Spleen (tissue), 11 donors: ENCODE results near the gene SBNO1. TPM values are rescaled to one million over a fixed set of nuclear protein-coding genes. Genes with fewer than 3 reads are reported as not detected.
"Not testable (repeated sequence)": the region's sequence is repeated elsewhere in the genome, so short reads cannot be mapped to it uniquely, and the experiment has no call there.

Experiments used
- DNase-seq: peaks from one replicate; pipeline ENCODE4 v3.0.0-alpha.2; 2020
- H3K27ac ChIP-seq, 8 donors: fragments of 200-600 bp; sonication (generic) in 7 of 8; 1 replicate in 4 of 8; 2 replicates in 4 of 8; pipeline versions ENCODE4 v1.5.0 to v1.8.0; 2016 to 2021; ENCODE audit warnings: inconsistent platforms in 4 of 8, mild to moderate bottlenecking in 4 of 8, moderate library complexity in 1 of 8
- H3K27me3 ChIP-seq, 7 donors: fragments of 200-600 bp; sonication (generic) in 6 of 7; replicated peaks in 1 of 7; 1 replicate in 4 of 7; 2 replicates in 3 of 7; pipeline versions ENCODE4 v1.5.0 to v1.8.0; 2016 to 2021; ENCODE audit warnings: inconsistent platforms in 3 of 7, mild to moderate bottlenecking in 1 of 7
- H3K36me3 ChIP-seq, 6 donors: fragments of 200-600 bp; sonication (generic) in 5 of 6; 1 replicate in 4 of 6; 2 replicates in 2 of 6; pipeline versions ENCODE4 v1.5.0 to v1.8.0; 2016 to 2021; ENCODE audit warnings: inconsistent platforms in 2 of 6
- H3K4me1 ChIP-seq, 6 donors: fragments of 200-600 bp; sonication (generic) in 5 of 6; 1 replicate in 3 of 6; 2 replicates in 3 of 6; pipeline versions ENCODE4 v1.5.0 to v1.8.0; 2016 to 2021; ENCODE audit warnings: inconsistent platforms in 3 of 6
- H3K4me3 ChIP-seq, 8 donors: fragments of 200-600 bp; sonication (generic) in 7 of 8; 1 replicate in 4 of 8; 2 replicates in 4 of 8; pipeline versions ENCODE4 v1.5.0 to v1.8.0; 2016 to 2021; ENCODE audit warnings: inconsistent platforms in 4 of 8, mild to moderate bottlenecking in 4 of 8, moderate library complexity in 2 of 8
- H3K9me3 ChIP-seq, 8 donors: fragments of 200-600 bp; sonication (generic) in 7 of 8; 1 replicate in 4 of 8; 2 replicates in 4 of 8; pipeline versions ENCODE4 v1.5.0 to v1.8.0; 2016 to 2021; ENCODE audit warnings: inconsistent platforms in 4 of 8
- CTCF ChIP-seq, 11 experiments: fragments of 200-600 bp in 7 of 11; fragments of 450-650 bp in 4 of 11; sonication (generic) in 4 of 11; IDR thresholded peaks in 8 of 11; conservative IDR thresholded peaks in 3 of 11; 1 replicate in 7 of 11; 2 replicates in 4 of 11; pipeline versions ENCODE4 v1.4.0 to v1.8.0; 2016 to 2021; ENCODE audit warnings: antibody characterized with exemption in 11 of 11, inconsistent platforms in 4 of 11, mild to moderate bottlenecking in 1 of 11
- POLR2A ChIP-seq, 3 donors: fragments of 450-650 bp; IDR thresholded peaks; one replicate each; pipeline ENCODE4 v1.5.1; 2017; ENCODE audit warnings: antibody characterized with exemption in 3 of 3, mild to moderate bottlenecking in 1 of 3
- POLR2AphosphoS5 ChIP-seq, 3 donors: sonication (generic); formaldehyde crosslinking; IDR thresholded peaks; one replicate each; pipeline ENCODE4 v1.5.1; 2017; ENCODE audit warnings: antibody characterized with exemption in 3 of 3
- WGBS, 5 donors: extraction: QIAGEN DNeasy Blood & Tissue Kit in 3 of 5; methylation state at CpG; one replicate each; pipeline versions ENCODE4 v1.1.5 to v1.1.7; 2013 to 2018; 5-methylcytosine and 5-hydroxymethylcytosine counted together
- intact Hi-C: fragments of 100-400 bp; cut with DNase I; formaldehyde crosslinking; loops from one replicate; pipeline ENCODE4 v1.15.0; 2023; ENCODE audit warnings: low total_unique reads
- polyA plus RNA-seq, 3 donors: library from polyadenylated mRNA; stranded (reverse); fragments of 200-250 nt; gene quantifications; one replicate each; pipeline ENCODE4 v1.2.1, GENCODE V29; 2013
- total RNA-seq, 7 donors: library from RNA; depleted of rRNA in 3 of 7; stranded (reverse); fragments of >200 nt in 3 of 7; fragmentation: NEBNext Ultra II Directional in 4 of 7; extraction: Animal tissue kit (Norgen Biotek cat#: 25700) in 4 of 7; gene quantifications; one replicate each; pipeline versions ENCODE4 v1.1.0 to v1.2.1, GENCODE V29; 2016 to 2021
- donor health status: healthy with polysubstance abuse.
- donor health status: DM: no; HTN: no; CAD: no; lungs with moderate emphysema.
- donor health status: DM: no; HTN: no; CAD: no.
- donor health status: Bipolar disorder and iron deficiency.
- donor health status: healthy.
- donor health status: DM: no; HTN: no; CAD: no.
- donor health status: DM: yes; HTN: yes; CAD: no.

Gene SBNO1
- total and polyA plus RNA-seq, 10 donors: 4.1 to 35.0 (median 28.9) TPM

- Histone ChIP-seq H3K4me3 (no peak overlapping the region), H3K27me3 (no peaks in the 10 kb centered on the region), H3K27ac (no peak overlapping the region), H3K9me3 (peaks cover 0 to 4% (median 0%) of the 10 kb centered on the region in 8 donors), H3K36me3 (peaks cover 0 to 78% (median 43%) of the 10 kb centered on the region in 6 donors), H3K4me1 (peaks cover 0 to 36% (median 15%) of the 10 kb centered on the region in 6 donors)
- TF ChIP-seq POLR2A (IDR thresholded peaks at IDR 0.05): no peak
- TF ChIP-seq CTCF (IDR thresholded peaks at IDR 0.05 in 8 of 11, conservative IDR thresholded peaks at IDR 0.05 in 3 of 11): no peak
- TF ChIP-seq POLR2AphosphoS5 (IDR thresholded peaks at IDR 0.05): no peak
- intact Hi-C loops: no loop called here
- DNase-seq: no peak
- WGBS, 5 donors: 88 to 97% (median 95%) methylated on average over 8 of the region's 8 CpGs
These were observed 113.1 kb downstream of the SBNO1 start for GRCh38 chr12:123251403-123252076.

DNA sequence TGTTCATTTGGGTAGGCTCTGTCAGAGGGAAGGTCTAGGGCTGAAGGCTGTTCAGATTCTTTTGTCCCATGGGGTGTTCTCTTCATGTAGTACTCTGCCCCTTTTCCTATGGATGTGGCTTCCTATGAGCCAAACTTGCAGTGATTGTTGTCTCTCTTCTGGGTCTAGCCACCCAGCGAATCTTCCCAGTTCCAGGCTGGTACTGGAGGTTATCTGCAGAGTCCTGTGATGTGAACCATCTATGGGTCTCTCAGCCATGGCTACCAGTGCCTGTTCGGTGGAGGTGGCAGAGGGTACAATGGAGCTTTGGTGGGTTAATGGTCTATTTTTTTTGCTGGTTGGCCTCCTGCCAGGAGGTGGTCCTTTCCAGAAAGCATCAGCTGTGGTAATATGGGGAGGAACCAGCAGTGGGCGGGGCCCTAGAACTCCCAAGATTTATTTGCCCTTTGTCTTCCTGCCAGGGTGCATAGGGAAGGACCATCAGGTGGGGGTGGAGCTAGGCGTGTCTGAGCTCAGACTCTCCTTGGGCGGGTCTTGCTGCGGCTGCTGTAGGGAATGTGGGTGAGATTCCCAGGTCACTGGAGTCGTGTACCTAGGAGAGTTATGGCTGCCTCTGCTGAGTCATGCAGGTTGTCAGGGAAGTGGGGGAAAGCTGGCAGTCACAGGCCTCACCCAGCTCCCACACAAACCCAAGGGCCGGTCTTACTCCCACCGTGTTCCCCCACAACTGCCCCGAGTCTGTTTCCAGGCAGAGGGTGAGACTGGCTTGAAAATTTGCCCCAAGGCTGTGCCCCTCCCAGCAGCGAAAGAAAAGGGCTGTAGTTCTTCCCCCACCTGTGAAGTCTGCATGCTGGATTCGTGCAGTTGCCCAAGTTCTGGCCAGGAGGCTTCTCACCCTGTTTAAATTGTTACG, 113.9 kb downstream of the SBNO1 start:
- Histone ChIP-seq H3K4me3 (no peak overlapping the region), H3K9me3 (peaks cover 0 to 4% (median 0%) of the 10 kb centered on the region in 8 donors), H3K4me1 (peaks cover 0 to 44% (median 17%) of the 10 kb centered on the region in 6 donors), H3K27ac (peak overlapping the region in 1 of 8 donors; percentile 5), H3K27me3 (no peaks in the 10 kb centered on the region), H3K36me3 (peaks cover 0 to 70% (median 35%) of the 10 kb centered on the region in 6 donors)
- peak; percentile 54 for DNase-seq
- intact Hi-C loops: no loop called here
- TF ChIP-seq POLR2A (IDR thresholded peaks at IDR 0.05) (no peak), POLR2AphosphoS5 (IDR thresholded peaks at IDR 0.05) (no peak), CTCF (IDR thresholded peaks at IDR 0.05 in 8 of 11, conservative IDR thresholded peaks at IDR 0.05 in 3 of 11) (no peak)
- WGBS, 5 donors: 57 to 78% (median 72%) methylated on average over 12 to 13 of the region's 13 CpGs

GRCh38 chr12:123248996-123249741, 115.5 kb downstream of the SBNO1 start:
- H3K4me3 ChIP-seq, H3K9me3 ChIP-seq, H3K27me3 ChIP-seq, DNase-seq, H3K27ac ChIP-seq, intact Hi-C loops: not testable (repeated sequence)
- Histone ChIP-seq H3K4me1 (peaks cover 0 to 51% (median 18%) of the 10 kb centered on the region in 6 donors), H3K36me3 (peaks cover 0 to 61% (median 19%) of the 10 kb centered on the region in 6 donors)
- peak in 1 of 3 donors; percentile 41 for TF ChIP-seq POLR2AphosphoS5 (IDR thresholded peaks at IDR 0.05)
- 96 to 99% (median 97%) methylated on average over 13 to 26 of the region's 26 CpGs for WGBS, 5 donors

GRCh38 chr12:123248129-123248528, 116.5 kb downstream of the SBNO1 start:
- H3K27ac ChIP-seq, H3K27me3 ChIP-seq, H3K4me3 ChIP-seq, DNase-seq, H3K9me3 ChIP-seq, intact Hi-C loops: not testable (repeated sequence)
- Histone ChIP-seq H3K4me1 (peaks cover 0 to 59% (median 18%) of the 10 kb centered on the region in 6 donors), H3K36me3 (peaks cover 0 to 56% (median 10%) of the 10 kb centered on the region in 6 donors)
- WGBS, 5 donors: 91 to 100% (median 97%) methylated on average over 2 of the region's 2 CpGs
